MM.1S (cell line): Measurements from ENCODE around the gene FBH1.

ENCODE experiments used
- DNase-seq: peaks from one replicate; pipeline ENCODE4 v3.0.0-alpha.2; 2015
- H2AFZ ChIP-seq: fragments of 300-600 bp; sonication (generic); 2 replicates; pipeline ENCODE4 v1.6.0; 2016; ENCODE audit warnings: antibody characterized with exemption, low read length
- H3F3A ChIP-seq: fragments of 300-600 bp; sonication (generic); 2 replicates; pipeline ENCODE4 v1.6.1; 2016; ENCODE audit warnings: mild to moderate bottlenecking, antibody characterized with exemption, low read length, moderate library complexity, mixed read lengths; ENCODE audit not compliant: insufficient read depth
- H3K27ac ChIP-seq: fragments of 300-600 bp; sonication (generic); 2 replicates; pipeline ENCODE4 v1.5.1; 2016; ENCODE audit warnings: mild to moderate bottlenecking, low read length
- H3K27me3 ChIP-seq: fragments of 300-600 bp; sonication (generic); replicated peaks from 2 replicates; pipeline ENCODE4 v1.6.0; 2016; ENCODE audit warnings: low read length; ENCODE audit not compliant: insufficient read depth
- H3K36me3 ChIP-seq: fragments of 300-600 bp; sonication (generic); replicated peaks from 2 replicates; pipeline ENCODE4 v1.6.1; 2016; ENCODE audit warnings: mild to moderate bottlenecking, low read length, mixed read lengths; ENCODE audit not compliant: insufficient read depth
- H3K4me1 ChIP-seq: fragments of 300-600 bp; sonication (generic); 2 replicates; pipeline ENCODE4 v1.6.1; 2016; ENCODE audit warnings: low read length, mixed read lengths
- H3K4me2 ChIP-seq: fragments of 300-600 bp; sonication (generic); 2 replicates; pipeline ENCODE4 v1.6.0; 2016; ENCODE audit warnings: low read depth, low read length
- H3K4me3 ChIP-seq: fragments of 300-600 bp; sonication (generic); 2 replicates; pipeline ENCODE4 v1.5.1; 2016; ENCODE audit warnings: low read length, mixed read lengths
- H3K79me2 ChIP-seq: fragments of 300-600 bp; sonication (generic); 2 replicates; pipeline ENCODE4 v1.6.1; 2016; ENCODE audit warnings: mixed run types, low read length, mixed read lengths
- H3K9ac ChIP-seq: fragments of 300-600 bp; sonication (generic); 2 replicates; pipeline ENCODE4 v1.6.1; 2016; ENCODE audit warnings: low read length, mixed read lengths
- H3K9me2 ChIP-seq: fragments of 300-600 bp; sonication (generic); replicated peaks from 2 replicates; pipeline ENCODE4 v1.6.1; 2016; ENCODE audit warnings: mild to moderate bottlenecking, low read length, mixed read lengths; ENCODE audit not compliant: insufficient read depth
- H3K9me3 ChIP-seq: fragments of 300-600 bp; sonication (generic); replicated peaks from 2 replicates; pipeline ENCODE4 v1.6.1; 2016; ENCODE audit warnings: mild to moderate bottlenecking, low read length, mixed read lengths; ENCODE audit not compliant: insufficient read depth
- H4K20me1 ChIP-seq: fragments of 300-600 bp; sonication (generic); 2 replicates; pipeline ENCODE4 v1.6.1; 2016; ENCODE audit warnings: mild to moderate bottlenecking, low read length, moderate library complexity, mixed read lengths; ENCODE audit not compliant: insufficient read depth
- EZH2 ChIP-seq: fragments of 300-600 bp; sonication (generic); optimal IDR thresholded peaks from 2 replicates; pipeline ENCODE3; 2017; ENCODE audit warnings: low read depth, mild to moderate bottlenecking, antibody characterized with exemption, low read length, mixed read lengths
- EZH2phosphoT487 ChIP-seq: fragments of 300-600 bp; sonication (generic); IDR thresholded peaks from 2 replicates; pipeline ENCODE4 v1.6.1; 2018; ENCODE audit warnings: antibody characterized with exemption, low read length
- TF ChIP-seq, protein P1 (sequence below): fragments of 300-600 bp; sonication (generic); IDR thresholded peaks from 2 replicates; pipeline ENCODE4 v1.5.1; 2016; ENCODE audit warnings: antibody characterized with exemption, low read length, mixed read lengths

The FBH1 gene

DNA sequence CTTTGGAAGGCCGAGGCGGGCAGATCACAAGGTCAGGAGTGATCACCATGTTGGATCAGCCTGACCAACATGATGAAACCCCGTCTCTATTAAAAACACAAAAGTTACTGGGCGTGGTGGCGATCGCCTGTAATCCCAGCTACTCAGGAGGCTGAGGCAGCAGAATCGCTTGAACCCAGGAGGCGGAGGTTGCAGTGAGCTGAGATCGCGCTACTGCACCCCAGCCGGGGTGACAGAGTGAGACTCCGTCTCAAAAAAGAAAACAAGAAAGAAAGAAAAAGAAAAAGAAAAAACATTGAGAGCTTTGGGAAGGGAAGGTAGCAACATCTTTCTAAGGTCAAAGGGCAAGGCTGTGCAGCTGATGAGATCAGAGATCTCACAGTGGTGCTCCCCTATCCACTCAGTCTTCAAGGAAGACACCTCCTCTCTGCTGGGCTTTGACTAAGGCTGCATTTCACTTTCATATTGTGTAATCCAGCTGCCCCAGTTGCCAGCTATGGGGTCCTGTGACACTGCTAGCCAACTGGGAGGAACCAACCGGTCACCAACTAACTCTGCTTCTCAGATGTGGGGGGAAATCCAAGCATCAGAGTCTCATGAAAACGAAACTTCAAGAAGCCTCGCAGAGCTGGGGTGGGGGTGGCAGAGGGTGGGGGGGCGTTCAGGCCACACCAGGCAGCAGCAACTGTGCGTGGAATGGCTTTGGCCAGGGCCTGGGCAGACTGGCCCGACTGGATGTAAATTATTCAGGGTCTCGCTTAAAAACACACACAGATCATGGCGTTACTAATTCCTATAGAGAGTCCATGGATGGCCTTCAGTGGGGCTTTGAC, 85.8 kb downstream of the FBH1 start:
- Histone ChIP-seq H3K9ac (peak overlapping the region; percentile 91), H3K4me2 (peak overlapping the region; percentile 69), H3K9me3 (no peaks in the 10 kb centered on the region), H3K27ac (peak overlapping the region; percentile 94; the same call in 1 of the 2 replicates), H3K36me3 (no peaks in the 10 kb centered on the region), H4K20me1 (no peaks in the 10 kb centered on the region), H3K9me2 (no peaks in the 10 kb centered on the region), H3F3A (peaks cover 32% of the 10 kb centered on the region), H3K4me3 (peak overlapping the region; percentile 100), H3K79me2 (peaks cover 62% of the 10 kb centered on the region), H3K27me3 (no peaks in the 10 kb centered on the region), H3K4me1 (peaks cover 18% of the 10 kb centered on the region), H2AFZ (peak overlapping the region; percentile 52)
- TF ChIP-seq EZH2phosphoT487 (no peak), EZH2 (no peak)
- TF ChIP-seq, protein P1, sequence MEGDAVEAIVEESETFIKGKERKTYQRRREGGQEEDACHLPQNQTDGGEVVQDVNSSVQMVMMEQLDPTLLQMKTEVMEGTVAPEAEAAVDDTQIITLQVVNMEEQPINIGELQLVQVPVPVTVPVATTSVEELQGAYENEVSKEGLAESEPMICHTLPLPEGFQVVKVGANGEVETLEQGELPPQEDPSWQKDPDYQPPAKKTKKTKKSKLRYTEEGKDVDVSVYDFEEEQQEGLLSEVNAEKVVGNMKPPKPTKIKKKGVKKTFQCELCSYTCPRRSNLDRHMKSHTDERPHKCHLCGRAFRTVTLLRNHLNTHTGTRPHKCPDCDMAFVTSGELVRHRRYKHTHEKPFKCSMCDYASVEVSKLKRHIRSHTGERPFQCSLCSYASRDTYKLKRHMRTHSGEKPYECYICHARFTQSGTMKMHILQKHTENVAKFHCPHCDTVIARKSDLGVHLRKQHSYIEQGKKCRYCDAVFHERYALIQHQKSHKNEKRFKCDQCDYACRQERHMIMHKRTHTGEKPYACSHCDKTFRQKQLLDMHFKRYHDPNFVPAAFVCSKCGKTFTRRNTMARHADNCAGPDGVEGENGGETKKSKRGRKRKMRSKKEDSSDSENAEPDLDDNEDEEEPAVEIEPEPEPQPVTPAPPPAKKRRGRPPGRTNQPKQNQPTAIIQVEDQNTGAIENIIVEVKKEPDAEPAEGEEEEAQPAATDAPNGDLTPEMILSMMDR: no peak
- peak; percentile 89 for DNase-seq

DNA sequence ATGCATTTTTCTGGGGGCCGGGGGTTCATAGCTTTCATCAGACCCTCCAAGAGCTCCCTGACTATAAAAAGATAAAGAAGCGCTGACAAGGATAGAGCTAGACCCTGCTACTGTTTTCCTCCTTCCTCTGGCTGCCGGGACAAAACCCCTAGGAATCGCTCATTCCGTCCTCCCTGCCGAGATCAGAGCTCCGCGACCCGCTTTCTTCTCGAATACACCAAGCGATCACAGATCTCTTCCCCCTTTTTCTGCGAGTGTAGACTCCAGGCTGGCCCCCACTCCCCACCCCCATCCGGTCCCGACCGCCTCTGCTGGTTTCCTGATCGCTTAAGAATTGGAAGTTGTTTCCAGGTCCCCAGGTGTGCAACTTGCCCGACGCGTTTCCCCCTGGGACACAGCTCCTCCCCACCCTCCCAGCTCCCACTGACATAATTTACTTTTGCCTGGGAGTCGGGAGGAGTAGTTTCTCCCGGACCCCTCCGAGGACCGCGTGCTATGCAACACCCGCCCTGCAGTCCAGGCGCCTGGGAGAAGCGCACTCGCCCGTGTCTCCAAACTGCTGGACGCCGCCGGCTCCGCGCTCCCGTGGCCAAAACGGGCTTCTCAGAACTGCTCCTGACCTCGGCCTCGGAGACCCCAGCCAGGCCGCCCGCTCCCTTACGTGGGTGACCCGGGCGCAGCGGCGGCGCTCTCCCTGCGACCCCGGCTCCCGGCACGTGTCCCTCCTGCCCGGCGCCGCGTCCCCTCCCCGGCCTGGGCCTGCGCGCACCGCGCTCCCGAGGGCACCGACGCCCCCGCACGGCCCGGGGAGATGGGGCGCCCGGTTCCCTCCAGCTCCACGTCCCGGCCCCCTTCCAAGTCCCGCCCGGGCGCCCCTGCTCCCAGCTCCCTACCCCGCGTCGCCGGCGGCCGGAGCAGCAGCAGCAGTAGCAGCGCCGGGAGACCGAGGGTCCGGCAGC, 86.7 kb downstream of the FBH1 start:
- Histone ChIP-seq H2AFZ (peak overlapping the region; percentile 96), H3K4me3 (peak overlapping the region; percentile 100), H4K20me1 (no peaks in the 10 kb centered on the region), H3K27ac (peak overlapping the region; percentile 94), H3K4me1 (peaks cover 9% of the 10 kb centered on the region), H3K79me2 (peaks cover 53% of the 10 kb centered on the region), H3K9ac (peak overlapping the region; percentile 91), H3K36me3 (no peaks in the 10 kb centered on the region), H3K9me3 (no peaks in the 10 kb centered on the region), H3K27me3 (no peaks in the 10 kb centered on the region), H3K9me2 (no peaks in the 10 kb centered on the region), H3K4me2 (peak overlapping the region; percentile 71), H3F3A (peaks cover 32% of the 10 kb centered on the region)
- peak; percentile 46 for DNase-seq
- TF ChIP-seq, protein P1: no peak
- TF ChIP-seq EZH2phosphoT487: no peak
- TF ChIP-seq EZH2: no peak

DNA sequence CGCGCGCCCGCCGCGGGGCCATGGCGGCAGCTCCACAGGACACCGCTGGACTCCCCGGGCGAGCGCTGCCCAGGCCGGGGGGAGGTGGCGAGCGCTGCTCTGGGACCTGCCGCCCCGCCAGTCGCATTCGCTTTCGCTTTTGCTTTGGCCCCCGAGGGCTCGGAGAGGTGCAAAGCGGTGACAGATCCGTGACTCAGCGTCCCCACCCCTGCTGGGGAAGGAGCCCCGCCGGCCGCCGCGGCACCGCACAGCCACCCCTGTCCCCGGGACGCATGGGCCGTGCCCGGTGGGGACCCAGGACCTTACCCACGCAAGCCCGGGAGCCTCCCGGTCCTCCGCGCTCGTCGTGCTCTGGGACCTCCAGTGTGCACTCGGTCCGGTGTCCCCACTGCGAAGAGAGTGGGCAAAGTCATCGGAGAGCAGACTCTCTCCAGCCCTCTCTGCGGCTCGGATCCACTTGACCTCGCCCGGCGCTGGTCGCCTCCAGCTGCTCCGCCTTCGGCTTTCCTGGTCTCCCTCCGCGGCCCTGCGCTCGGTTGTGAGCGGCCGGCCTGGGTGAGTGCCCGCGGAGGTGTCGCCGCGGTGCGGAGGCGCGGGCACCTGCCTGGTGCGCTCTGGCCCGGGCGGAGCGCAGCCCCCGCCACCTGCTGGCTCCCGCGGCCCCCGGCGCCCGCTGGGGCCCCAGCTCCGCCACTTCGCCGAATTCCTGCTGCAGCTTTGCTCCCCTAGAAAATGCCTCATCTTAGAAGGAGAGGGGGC, 87.6 kb downstream of the FBH1 start, which contains the start of gene IL15RA:
IL15RA (minus strand) TSS at position 73 of the 759 bp plus-strand sequence; CDS start at position 22, 51 bp downstream.
- Histone ChIP-seq H3K36me3 (no peaks in the 10 kb centered on the region), H3K79me2 (peaks cover 46% of the 10 kb centered on the region), H3K4me3 (peak within 1 kb of the TSS; percentile 100), H3K9ac (peak within 1 kb of the TSS; percentile 91), H2AFZ (peak within 1 kb of the TSS; percentile 96), H3K27me3 (no peaks in the 10 kb centered on the region), H3K27ac (peak within 1 kb of the TSS; percentile 94), H3K4me1 (peaks cover 6% of the 10 kb centered on the region), H3K9me2 (no peaks in the 10 kb centered on the region), H4K20me1 (no peaks in the 10 kb centered on the region), H3F3A (peaks cover 32% of the 10 kb centered on the region), H3K4me2 (peak within 1 kb of the TSS; percentile 96), H3K9me3 (no peaks in the 10 kb centered on the region)
- TF ChIP-seq EZH2 (no peak), EZH2phosphoT487 (no peak)
- TF ChIP-seq, protein P1: peak; percentile 24
- DNase-seq: peak; percentile 90
